ENCODE results near the gene PGLYRP2.

The PGLYRP2 gene

DNA sequence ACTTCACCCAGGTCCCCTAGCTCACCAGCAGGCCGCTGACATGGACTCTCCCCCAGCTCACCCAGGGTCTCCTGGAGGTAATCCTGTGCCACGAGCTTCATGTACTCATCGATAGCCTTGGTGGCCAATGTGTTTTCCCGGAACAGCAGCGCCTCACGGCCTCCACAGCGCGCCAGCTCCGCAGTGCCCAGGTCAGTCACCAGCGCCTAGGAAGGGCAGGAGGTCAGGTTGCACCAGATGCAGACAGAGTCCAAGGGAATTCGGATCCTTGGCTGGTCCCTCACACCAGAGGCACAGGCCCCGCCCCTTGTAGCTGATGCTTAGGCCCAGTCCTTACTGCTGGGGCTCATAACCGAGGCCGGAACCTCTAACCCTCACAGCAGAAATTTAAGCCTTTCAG lies 22.9 kb downstream of the PGLYRP2 start:
- DNase-seq (ENCODE audit: low read depth), result no peak
- no peak overlapping the region for H3K4me3 ChIP-seq (ENCODE audit: low read depth, low read length)
- in situ Hi-C loops (cut with HindIII; ENCODE audit: low sequenced_read_pairs), result no loop called here
- TF ChIP-seq, protein P1, sequence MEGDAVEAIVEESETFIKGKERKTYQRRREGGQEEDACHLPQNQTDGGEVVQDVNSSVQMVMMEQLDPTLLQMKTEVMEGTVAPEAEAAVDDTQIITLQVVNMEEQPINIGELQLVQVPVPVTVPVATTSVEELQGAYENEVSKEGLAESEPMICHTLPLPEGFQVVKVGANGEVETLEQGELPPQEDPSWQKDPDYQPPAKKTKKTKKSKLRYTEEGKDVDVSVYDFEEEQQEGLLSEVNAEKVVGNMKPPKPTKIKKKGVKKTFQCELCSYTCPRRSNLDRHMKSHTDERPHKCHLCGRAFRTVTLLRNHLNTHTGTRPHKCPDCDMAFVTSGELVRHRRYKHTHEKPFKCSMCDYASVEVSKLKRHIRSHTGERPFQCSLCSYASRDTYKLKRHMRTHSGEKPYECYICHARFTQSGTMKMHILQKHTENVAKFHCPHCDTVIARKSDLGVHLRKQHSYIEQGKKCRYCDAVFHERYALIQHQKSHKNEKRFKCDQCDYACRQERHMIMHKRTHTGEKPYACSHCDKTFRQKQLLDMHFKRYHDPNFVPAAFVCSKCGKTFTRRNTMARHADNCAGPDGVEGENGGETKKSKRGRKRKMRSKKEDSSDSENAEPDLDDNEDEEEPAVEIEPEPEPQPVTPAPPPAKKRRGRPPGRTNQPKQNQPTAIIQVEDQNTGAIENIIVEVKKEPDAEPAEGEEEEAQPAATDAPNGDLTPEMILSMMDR (IDR thresholded peaks at IDR 0.05; ENCODE audit: low read depth, low read length, missing control alignments), result no peak

- DNase-seq (ENCODE audit: low read depth), result no peak
- in situ Hi-C loops (cut with HindIII; ENCODE audit: low sequenced_read_pairs), result no loop called here
Measured at GRCh38 chr19:15455996-15456395, 23.3 kb downstream of the PGLYRP2 start.

GRCh38 chr19:15453906-15454860 lies 25.1 kb downstream of the PGLYRP2 start:
- no peak overlapping the region for H3K4me3 ChIP-seq (ENCODE audit: low read depth, low read length)
- in situ Hi-C loops (cut with HindIII; ENCODE audit: low sequenced_read_pairs), result no loop called here

More at GRCh38 chr19:15455996-15456395, 23.3 kb downstream of the PGLYRP2 start:
- H3K4me3 ChIP-seq (ENCODE audit: low read depth, low read length), result no peak overlapping the region
- TF ChIP-seq, protein P1 (IDR thresholded peaks at IDR 0.05; ENCODE audit: low read depth, low read length, missing control alignments), result no peak

DNA sequence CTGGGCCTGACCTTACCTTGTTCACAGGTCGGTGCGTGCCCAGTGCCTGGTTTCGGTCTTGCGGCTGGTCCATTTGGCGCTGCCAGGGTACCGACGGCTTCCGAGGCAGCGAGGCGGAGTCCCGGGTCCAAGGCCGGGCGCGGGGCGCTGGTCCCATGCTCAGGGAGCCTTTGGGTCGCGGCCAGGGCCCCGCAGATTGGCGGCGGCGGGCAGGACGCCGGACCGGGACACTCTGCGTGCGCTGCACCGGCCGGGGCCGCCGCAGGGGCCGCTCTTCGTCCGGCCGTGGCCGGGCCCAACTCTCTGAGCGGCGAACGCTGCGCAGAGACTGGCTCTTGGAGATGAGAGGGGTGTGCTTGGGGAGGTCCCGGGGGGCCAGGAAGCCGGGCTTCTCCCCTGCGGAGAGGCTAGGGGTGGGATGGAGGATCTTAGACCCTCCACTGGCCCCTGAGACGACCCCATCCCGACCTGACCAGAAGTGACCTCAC lies 26.2 kb downstream of the PGLYRP2 start:
- H3K4me3 ChIP-seq (ENCODE audit: low read depth, low read length), result peak overlapping the region; percentile 31
- TF ChIP-seq, protein P1 (IDR thresholded peaks at IDR 0.05; ENCODE audit: low read depth, low read length, missing control alignments), result no peak
- in situ Hi-C loops (cut with HindIII; ENCODE audit: low sequenced_read_pairs), result no loop called here

More at GRCh38 chr19:15453906-15454860, 25.1 kb downstream of the PGLYRP2 start:
- DNase-seq (ENCODE audit: low read depth), result no peak
- TF ChIP-seq, protein P1 (IDR thresholded peaks at IDR 0.05; ENCODE audit: low read depth, low read length, missing control alignments), result no peak

DNA sequence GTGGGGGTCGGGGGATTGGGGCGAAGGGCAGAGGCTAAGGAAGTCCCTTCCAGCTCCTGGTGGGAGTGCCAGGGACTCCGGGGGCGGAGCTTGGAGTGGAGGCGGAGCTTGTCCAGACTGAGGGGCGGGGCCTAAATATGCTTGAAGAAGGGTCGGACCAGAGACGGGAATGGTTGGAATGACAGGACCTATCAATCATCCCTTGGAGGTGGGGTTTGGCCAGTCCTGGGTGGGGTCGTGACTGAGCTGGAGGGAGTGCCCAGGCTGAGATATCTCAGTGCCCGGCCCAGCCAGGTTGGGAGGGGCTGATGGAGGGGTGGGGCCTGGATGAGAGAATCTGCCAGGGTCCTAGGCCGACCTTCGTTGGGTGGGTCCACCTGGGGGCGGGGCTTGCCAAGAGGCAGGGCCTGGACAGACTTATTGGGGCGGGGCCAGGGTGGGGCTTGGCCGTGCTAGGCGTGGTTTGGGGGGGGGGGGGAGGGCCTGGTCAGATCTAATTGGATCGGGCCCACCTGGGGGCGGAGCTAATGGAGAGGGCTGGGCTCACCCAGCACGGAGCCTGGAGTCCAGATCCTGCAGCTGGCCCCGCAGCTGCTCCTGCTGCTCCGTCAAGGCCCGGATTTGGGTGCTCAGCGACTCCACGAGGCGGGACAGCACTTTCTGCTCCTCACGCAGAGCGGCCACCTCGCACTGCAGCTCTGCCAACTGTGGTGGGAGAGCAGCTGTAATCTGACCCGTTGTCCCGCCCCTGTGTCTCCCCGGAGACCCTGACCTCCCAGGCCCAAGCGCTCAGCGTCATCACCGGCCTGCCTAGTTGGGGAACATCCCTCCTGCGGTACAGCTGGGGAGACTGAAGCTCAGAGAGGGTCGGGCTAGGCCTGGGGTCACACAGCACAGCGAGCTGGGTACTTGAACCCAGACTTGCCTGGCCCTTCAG lies 26.9 kb downstream of the PGLYRP2 start:
- in situ Hi-C loops (cut with HindIII; ENCODE audit: low sequenced_read_pairs), result no loop called here
- DNase-seq (ENCODE audit: low read depth), result no peak
- H3K4me3 ChIP-seq (ENCODE audit: low read depth, low read length), result peak overlapping the region; percentile 31
- TF ChIP-seq, protein P1 (IDR thresholded peaks at IDR 0.05; ENCODE audit: low read depth, low read length, missing control alignments), result no peak

More for the DNA sequence above, 26.2 kb downstream of the PGLYRP2 start:
- no peak for DNase-seq (ENCODE audit: low read depth)

GRCh38 chr19:15450528-15450890 lies 28.8 kb downstream of the PGLYRP2 start:
- TF ChIP-seq, protein P1 (IDR thresholded peaks at IDR 0.05; ENCODE audit: low read depth, low read length, missing control alignments), result no peak
- no peak overlapping the region for H3K4me3 ChIP-seq (ENCODE audit: low read depth, low read length)
- DNase-seq (ENCODE audit: low read depth), result no peak
- in situ Hi-C loops (cut with HindIII; ENCODE audit: low sequenced_read_pairs), result no loop called here
